Activated CD8-positive, alpha-beta T cell treated with anti-CD3 and anti-CD28 coated beads, Interleukin-2, amount 10 ng/mL, durations not matched to agents 7 days and 5 days (primary cell): ENCODE measurements around the gene FCRL2. TPM values are rescaled to one million over a fixed set of nuclear protein-coding genes. Genes with fewer than 3 reads are reported as not detected.

Source experiments
- ATAC-seq: fragments of 150-1000 bp; cut with Tn5 transposase; one replicate; pipeline ENCODE4 v1.10.0; 2021; ENCODE audit warnings: moderate library complexity
- CTCF ChIA-PET: fragments of 350-600 bp; sonication (Branson Sonifier 250); formaldehyde crosslinking; loops from one replicate; lab custom pipeline; 2021; ENCODE audit warnings: antibody characterized with exemption; lab: Charles Lee
- POLR2A ChIA-PET: fragments of 350-600 bp; sonication (Branson Sonifier 250); formaldehyde crosslinking; loops from one replicate; lab custom pipeline; 2021; ENCODE audit warnings: antibody characterized with exemption; lab: Charles Lee
- DNase-seq: peaks from one replicate; pipeline ENCODE4 v3.0.0-alpha.2; 2020
- H3K27ac Mint-ChIP-seq: one replicate; pipeline ENCODE4 v1.8.0; 2021; ENCODE audit warnings: mild to moderate bottlenecking, mixed read lengths
- H3K27me3 Mint-ChIP-seq: one replicate; pipeline ENCODE4 v1.8.0; 2021; ENCODE audit warnings: low read depth, mixed read lengths
- H3K36me3 Mint-ChIP-seq: one replicate; pipeline ENCODE4 v1.8.0; 2021; ENCODE audit warnings: low read depth, mixed read lengths
- H3K4me1 Mint-ChIP-seq: one replicate; pipeline ENCODE4 v1.8.0; 2021; ENCODE audit warnings: low read depth, mixed read lengths
- H3K4me3 Mint-ChIP-seq: one replicate; pipeline ENCODE4 v1.8.0; 2021; ENCODE audit warnings: mild to moderate bottlenecking, mixed read lengths
- H3K9me3 Mint-ChIP-seq: one replicate; pipeline ENCODE4 v1.8.0; 2022; ENCODE audit warnings: mixed read lengths; ENCODE audit not compliant: insufficient read depth
- total RNA-seq, 2 experiments: library from RNA; stranded (reverse); gene quantifications; one replicate each; pipeline ENCODE4 v1.2.3, GENCODE V29; 2021

Gene FCRL2
- total RNA-seq, 2 experiments from 2014 or later, result not detected

- CTCF ChIA-PET, result no interaction called here
- POLR2A ChIA-PET, result no interaction called here
- H3K36me3 Mint-ChIP-seq, result no peaks in the 10 kb centered on the region
- no peak for ATAC-seq
- H3K27ac Mint-ChIP-seq, result no peak overlapping the region
- H3K27me3 Mint-ChIP-seq, result peaks cover 2% of the 10 kb centered on the region
- H3K4me3 Mint-ChIP-seq, result no peak overlapping the region
- DNase-seq, result no peak
- peaks cover 10% of the 10 kb centered on the region for H3K4me1 Mint-ChIP-seq
- H3K9me3 Mint-ChIP-seq, result no peaks in the 10 kb centered on the region
Measured at GRCh38 chr1:157781048-157781447, 4.1 kb upstream of the FCRL2 start.

- ChIA-PET CTCF (no interaction called here), POLR2A (no interaction called here)
- H3K27ac Mint-ChIP-seq, result no peak overlapping the region
- no peaks in the 10 kb centered on the region for H3K4me1 Mint-ChIP-seq
- H3K9me3 Mint-ChIP-seq, result no peaks in the 10 kb centered on the region
- ATAC-seq, result no peak
- DNase-seq, result no peak
- no peak overlapping the region for H3K4me3 Mint-ChIP-seq
- no peaks in the 10 kb centered on the region for H3K36me3 Mint-ChIP-seq
- H3K27me3 Mint-ChIP-seq, result peaks cover 5% of the 10 kb centered on the region
Measured at GRCh38 chr1:157775101-157775870, 1.6 kb downstream of the FCRL2 start.

GRCh38 chr1:157774412-157774811 is 2.5 kb downstream of the FCRL2 start:
- Mint-ChIP-seq H3K36me3 (no peaks in the 10 kb centered on the region), H3K27ac (no peak overlapping the region), H3K4me3 (no peak overlapping the region), H3K9me3 (no peaks in the 10 kb centered on the region), H3K4me1 (no peaks in the 10 kb centered on the region), H3K27me3 (peaks cover 5% of the 10 kb centered on the region)
- DNase-seq, result no peak
- ATAC-seq, result no peak
- CTCF ChIA-PET, result interaction anchor here (0.9 kb wide), 1 partner anchor 194 kb away, joined by 6 read pairs; no protein-coding TSS in a partner anchor
- POLR2A ChIA-PET, result no interaction called here

GRCh38 chr1:157773493-157774350 is 3.2 kb downstream of the FCRL2 start:
- no peak overlapping the region for H3K4me3 Mint-ChIP-seq
- ATAC-seq, result no peak
- H3K36me3 Mint-ChIP-seq, result no peaks in the 10 kb centered on the region
- H3K27me3 Mint-ChIP-seq, result peaks cover 5% of the 10 kb centered on the region
- no peak for DNase-seq
- H3K4me1 Mint-ChIP-seq, result no peaks in the 10 kb centered on the region
- no peak overlapping the region for H3K27ac Mint-ChIP-seq
- ChIA-PET CTCF (interaction anchor here (0.9 kb wide), 1 partner anchor 194 kb away, joined by 6 read pairs; no protein-coding TSS in a partner anchor), POLR2A (no interaction called here)
- no peaks in the 10 kb centered on the region for H3K9me3 Mint-ChIP-seq

GRCh38 chr1:157771661-157772425 is 5.1 kb downstream of the FCRL2 start:
- H3K4me3 Mint-ChIP-seq, result no peak overlapping the region
- no peaks in the 10 kb centered on the region for H3K36me3 Mint-ChIP-seq
- no peaks in the 10 kb centered on the region for H3K9me3 Mint-ChIP-seq
- ChIA-PET POLR2A (no interaction called here), CTCF (interaction anchor here (1.0 kb wide), 1 partner anchor 11 kb away, joined by 3 read pairs; no protein-coding TSS in a partner anchor)
- H3K27me3 Mint-ChIP-seq, result peaks cover 5% of the 10 kb centered on the region
- H3K4me1 Mint-ChIP-seq, result no peaks in the 10 kb centered on the region
- ATAC-seq, result no peak
- H3K27ac Mint-ChIP-seq, result no peak overlapping the region
- DNase-seq, result no peak

- H3K27ac Mint-ChIP-seq, result no peak overlapping the region
- no peak for ATAC-seq
- no peak for DNase-seq
- no peaks in the 10 kb centered on the region for H3K4me1 Mint-ChIP-seq
- CTCF ChIA-PET, result no interaction called here
- H3K9me3 Mint-ChIP-seq, result no peaks in the 10 kb centered on the region
- H3K36me3 Mint-ChIP-seq, result no peaks in the 10 kb centered on the region
- peaks cover under 1% of the 10 kb centered on the region for H3K27me3 Mint-ChIP-seq
- POLR2A ChIA-PET, result no interaction called here
- H3K4me3 Mint-ChIP-seq, result no peak overlapping the region
Measured at GRCh38 chr1:157770442-157771043, 6.4 kb downstream of the FCRL2 start.

- H3K27ac Mint-ChIP-seq, result no peak overlapping the region
- DNase-seq (no peak), ATAC-seq (no peak)
- H3K9me3 Mint-ChIP-seq, result no peaks in the 10 kb centered on the region
- H3K4me1 Mint-ChIP-seq, result no peaks in the 10 kb centered on the region
- no peak overlapping the region for H3K4me3 Mint-ChIP-seq
- H3K36me3 Mint-ChIP-seq, result no peaks in the 10 kb centered on the region
- POLR2A ChIA-PET, result no interaction called here
- CTCF ChIA-PET, result no interaction called here
- H3K27me3 Mint-ChIP-seq, result no peaks in the 10 kb centered on the region
Measured at GRCh38 chr1:157766792-157767191, 10.1 kb downstream of the FCRL2 start.

GRCh38 chr1:157758018-157758417 is 18.9 kb downstream of the FCRL2 start:
- ChIA-PET POLR2A (no interaction called here), CTCF (no interaction called here)
- Mint-ChIP-seq H3K9me3 (peaks cover 3% of the 10 kb centered on the region), H3K36me3 (no peaks in the 10 kb centered on the region), H3K4me1 (no peaks in the 10 kb centered on the region), H3K27ac (no peak overlapping the region), H3K4me3 (no peak overlapping the region), H3K27me3 (no peaks in the 10 kb centered on the region)
- ATAC-seq (no peak), DNase-seq (no peak)

GRCh38 chr1:157753611-157754010 is 23.3 kb downstream of the FCRL2 start:
- Mint-ChIP-seq H3K4me3 (no peak overlapping the region), H3K36me3 (no peaks in the 10 kb centered on the region), H3K27ac (no peak overlapping the region), H3K27me3 (no peaks in the 10 kb centered on the region), H3K9me3 (no peaks in the 10 kb centered on the region), H3K4me1 (no peaks in the 10 kb centered on the region)
- CTCF ChIA-PET, result no interaction called here
- POLR2A ChIA-PET, result no interaction called here
- ATAC-seq, result no peak
- no peak for DNase-seq

- Mint-ChIP-seq H3K9me3 (no peaks in the 10 kb centered on the region), H3K4me1 (no peaks in the 10 kb centered on the region), H3K4me3 (no peak overlapping the region), H3K27ac (no peak overlapping the region), H3K36me3 (no peaks in the 10 kb centered on the region), H3K27me3 (peaks cover 4% of the 10 kb centered on the region)
- ChIA-PET POLR2A (no interaction called here), CTCF (no interaction called here)
- ATAC-seq (no peak), DNase-seq (no peak)
Measured at GRCh38 chr1:157751283-157751682, 25.6 kb downstream of the FCRL2 start.

- DNase-seq, result no peak
- Mint-ChIP-seq H3K36me3 (no peaks in the 10 kb centered on the region), H3K4me1 (no peaks in the 10 kb centered on the region), H3K27ac (no peak overlapping the region), H3K27me3 (peaks cover 4% of the 10 kb centered on the region), H3K4me3 (no peak overlapping the region), H3K9me3 (no peaks in the 10 kb centered on the region)
- ChIA-PET CTCF (interaction anchor here (1.3 kb wide), 1 partner anchor 168 kb away, joined by 3 read pairs; no protein-coding TSS in a partner anchor), POLR2A (no interaction called here)
- no peak for ATAC-seq
Measured at GRCh38 chr1:157748262-157748817, 28.6 kb downstream of the FCRL2 start.
